Measurements from ENCODE around the gene DPP3. TPM values are rescaled to one million over a fixed set of nuclear protein-coding genes. Genes with fewer than 3 reads are reported as not detected.

Gene DPP3
- total RNA-seq, 1 donor from 2014 or later, result 32.7 TPM

- TF ChIP-seq CTCF (IDR thresholded peaks at IDR 0.05), result no peak
- ATAC-seq (no peak), DNase-seq (no peak)
- H3K36me3 ChIP-seq, result no peaks in the 10 kb centered on the region
- no peaks in the 10 kb centered on the region for H3K9me3 ChIP-seq
- no peaks in the 10 kb centered on the region for H3K27me3 ChIP-seq (ENCODE audit: low read depth)
- intact Hi-C loops (cut with DNase I), result no loop called here
- H3K27ac ChIP-seq, result no peak overlapping the region
- H3K4me1 ChIP-seq, result peaks cover 16% of the 10 kb centered on the region
- no peak overlapping the region for H3K4me3 ChIP-seq
Observed at GRCh38 chr11:66549696-66550095, 69.5 kb downstream of the DPP3 start.

- Histone ChIP-seq H3K9me3 (no peaks in the 10 kb centered on the region), H3K27me3 (ENCODE audit: low read depth) (no peaks in the 10 kb centered on the region), H3K36me3 (no peaks in the 10 kb centered on the region), H3K4me1 (peaks cover 9% of the 10 kb centered on the region), H3K4me3 (no peak overlapping the region), H3K27ac (no peak overlapping the region)
- intact Hi-C loops (cut with DNase I), result no loop called here
- no peak for DNase-seq
- no peak for ATAC-seq
- no peak for TF ChIP-seq CTCF (IDR thresholded peaks at IDR 0.05)
Observed at GRCh38 chr11:66550887-66551286, 70.7 kb downstream of the DPP3 start.

GRCh38 chr11:66554602-66555001 is 74.4 kb downstream of the DPP3 start:
- no peaks in the 10 kb centered on the region for H3K9me3 ChIP-seq
- no peak overlapping the region for H3K27ac ChIP-seq
- TF ChIP-seq CTCF (IDR thresholded peaks at IDR 0.05), result no peak
- DNase-seq (no peak), ATAC-seq (no peak)
- intact Hi-C loops (cut with DNase I), result no loop called here
- H3K36me3 ChIP-seq, result no peaks in the 10 kb centered on the region
- peaks cover 9% of the 10 kb centered on the region for H3K4me1 ChIP-seq
- no peaks in the 10 kb centered on the region for H3K27me3 ChIP-seq (ENCODE audit: low read depth)
- H3K4me3 ChIP-seq, result no peak overlapping the region

GRCh38 chr11:66555416-66555815 is 75.2 kb downstream of the DPP3 start:
- Histone ChIP-seq H3K4me3 (no peak overlapping the region), H3K36me3 (no peaks in the 10 kb centered on the region), H3K4me1 (peaks cover 9% of the 10 kb centered on the region), H3K9me3 (no peaks in the 10 kb centered on the region), H3K27ac (no peak overlapping the region), H3K27me3 (ENCODE audit: low read depth) (no peaks in the 10 kb centered on the region)
- intact Hi-C loops (cut with DNase I), result no loop called here
- no peak for TF ChIP-seq CTCF (IDR thresholded peaks at IDR 0.05)
- DNase-seq, result no peak
- no peak for ATAC-seq

- H3K27me3 ChIP-seq (ENCODE audit: low read depth), result no peaks in the 10 kb centered on the region
- peaks cover 9% of the 10 kb centered on the region for H3K4me1 ChIP-seq
- no peak for ATAC-seq
- H3K27ac ChIP-seq, result no peak overlapping the region
- no peaks in the 10 kb centered on the region for H3K36me3 ChIP-seq
- intact Hi-C loops (cut with DNase I), result no loop called here
- no peak for TF ChIP-seq CTCF (IDR thresholded peaks at IDR 0.05)
- DNase-seq, result no peak
- no peak overlapping the region for H3K4me3 ChIP-seq
- H3K9me3 ChIP-seq, result no peaks in the 10 kb centered on the region
Observed at GRCh38 chr11:66556086-66556485, 75.9 kb downstream of the DPP3 start.
